CD4-positive, alpha-beta T cell treated with Interleukin-17A for 4 hours (primary cell): ENCODE measurements around the gene FAM110D.

Source experiments
- DNase-seq: peaks from one replicate; pipeline ENCODE4 v3.0.0-alpha.2; 2020; ENCODE audit warnings: mixed read lengths

FAM110D gene

DNA sequence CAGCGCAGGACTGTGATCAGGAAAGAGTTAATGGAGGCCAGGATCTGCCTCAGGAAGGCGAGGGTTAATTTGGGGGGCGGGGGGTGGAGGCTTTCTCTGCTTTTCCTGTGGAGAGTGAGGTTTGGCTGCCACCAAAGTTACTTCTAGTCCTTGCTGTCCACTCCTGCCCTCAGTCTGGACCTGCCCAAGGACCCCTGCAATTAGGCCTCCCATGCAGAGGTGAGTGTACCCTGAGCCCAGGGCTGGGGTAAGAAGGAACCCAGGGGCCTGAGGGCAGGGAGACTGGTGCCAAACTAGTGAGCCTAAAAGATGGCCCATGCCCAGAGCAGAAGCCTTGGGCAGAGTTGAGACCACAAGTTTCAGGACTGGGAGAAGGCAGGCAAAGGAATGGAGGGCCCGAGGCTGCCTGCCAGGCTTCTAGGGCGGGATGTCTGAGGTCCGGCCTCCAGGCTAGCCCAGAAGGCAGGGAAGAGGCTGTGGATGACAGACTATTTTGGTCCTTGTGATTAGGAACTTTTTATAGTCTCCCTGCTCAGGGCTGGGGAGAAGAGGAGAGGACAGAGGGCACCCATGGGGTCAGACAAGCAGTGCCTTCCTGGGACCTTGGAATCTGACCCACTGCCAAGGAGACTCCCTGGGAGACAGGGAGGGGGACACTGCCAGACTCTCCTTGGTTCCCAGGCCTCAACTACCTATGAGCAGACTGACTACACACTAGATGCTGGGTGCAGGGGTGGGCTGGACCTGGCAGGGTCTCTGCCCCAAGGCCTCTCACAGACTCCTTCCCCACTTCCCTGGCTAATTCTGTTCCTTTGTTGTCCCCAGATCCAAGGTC, at the start of gene FAM110D:
TSS of gene FAM110D (plus strand) at position 172 of the 835 bp plus-strand sequence. CDS start 2,213 bp downstream, outside the sequence.
- DNase-seq = no peak

DNA sequence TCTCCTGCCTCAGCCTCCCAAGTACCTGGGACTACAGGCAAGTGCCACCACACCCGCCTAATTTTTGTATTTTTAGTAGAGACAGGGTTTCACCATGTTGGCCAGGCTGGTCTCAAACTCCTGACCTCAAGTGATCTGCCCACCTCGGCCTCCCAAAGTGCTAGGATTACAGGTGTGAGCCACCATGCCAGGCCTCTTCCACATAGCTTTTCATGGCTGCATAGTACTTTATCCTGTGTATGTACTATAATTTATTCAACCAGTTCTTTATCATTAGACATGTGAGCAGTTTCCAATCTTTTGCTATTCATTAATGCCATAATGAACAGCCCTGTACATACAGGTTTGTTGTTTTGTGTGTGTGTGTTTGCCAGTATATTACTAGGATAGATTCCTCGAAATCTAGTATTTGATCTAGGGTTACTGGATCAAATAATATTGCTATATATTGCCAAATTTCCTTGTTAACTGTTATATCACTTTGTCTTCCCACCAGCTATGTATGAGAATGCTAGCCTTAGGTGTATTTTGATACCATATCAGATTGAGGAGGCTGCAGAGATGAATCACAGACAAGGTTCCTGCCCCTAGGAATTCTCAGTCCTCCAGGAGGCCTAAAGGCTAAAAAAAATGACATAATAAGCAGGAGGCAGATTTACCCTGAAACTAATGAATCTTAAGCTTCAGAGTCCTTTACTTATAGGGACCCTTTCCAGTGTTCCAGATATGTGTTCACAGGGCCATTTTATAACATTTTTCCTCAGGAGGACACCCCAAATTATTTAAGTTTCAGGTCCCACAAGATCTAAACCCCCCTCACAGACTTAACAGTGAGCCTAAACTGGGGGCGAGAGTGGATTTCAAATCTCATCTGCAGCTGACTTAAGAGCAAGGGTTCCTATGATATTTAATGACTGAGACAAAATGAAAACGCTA, 49.4 kb upstream of the FAM110D start:
- DNase-seq = no peak

DNA sequence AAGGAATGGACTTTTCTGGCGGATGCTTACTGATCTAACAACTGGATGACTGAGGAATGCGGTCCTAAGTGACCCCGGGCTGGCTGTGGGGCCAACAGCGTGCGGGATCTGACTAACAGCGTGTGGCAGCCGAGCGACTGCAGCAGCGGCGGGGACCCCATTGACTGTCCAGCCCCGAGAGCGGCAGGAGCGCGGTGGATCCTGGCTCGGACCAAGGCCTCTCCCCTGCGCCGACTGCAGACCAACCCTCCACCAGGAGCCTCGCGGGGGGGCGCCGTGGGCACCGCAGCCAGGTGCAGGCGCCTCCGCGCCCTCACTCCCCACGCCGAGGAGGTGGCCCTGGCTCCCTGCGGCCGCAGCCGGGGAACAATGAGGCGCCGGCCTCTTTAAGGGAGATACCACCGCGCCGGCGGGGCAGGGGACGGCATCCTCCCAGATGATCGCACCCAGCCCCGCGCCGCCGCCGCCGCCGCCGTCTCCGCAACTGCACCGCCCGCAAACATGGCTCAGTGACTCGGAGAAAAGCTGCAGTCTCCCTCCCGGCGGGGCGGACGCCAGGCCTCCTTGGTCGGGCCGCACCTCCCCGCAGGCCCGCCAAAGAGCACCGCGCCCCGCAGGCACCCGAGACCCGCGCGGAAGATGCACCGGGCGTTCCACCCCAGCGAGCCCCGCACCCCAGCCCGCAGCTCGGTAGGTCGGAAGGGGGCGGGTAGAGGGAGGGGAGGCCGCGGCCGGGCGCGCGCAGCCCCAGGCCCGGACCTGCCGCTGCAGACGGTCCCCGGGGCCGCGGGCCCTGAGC, 47.9 kb upstream of the FAM110D start:
- DNase-seq = peak; percentile 82

DNA sequence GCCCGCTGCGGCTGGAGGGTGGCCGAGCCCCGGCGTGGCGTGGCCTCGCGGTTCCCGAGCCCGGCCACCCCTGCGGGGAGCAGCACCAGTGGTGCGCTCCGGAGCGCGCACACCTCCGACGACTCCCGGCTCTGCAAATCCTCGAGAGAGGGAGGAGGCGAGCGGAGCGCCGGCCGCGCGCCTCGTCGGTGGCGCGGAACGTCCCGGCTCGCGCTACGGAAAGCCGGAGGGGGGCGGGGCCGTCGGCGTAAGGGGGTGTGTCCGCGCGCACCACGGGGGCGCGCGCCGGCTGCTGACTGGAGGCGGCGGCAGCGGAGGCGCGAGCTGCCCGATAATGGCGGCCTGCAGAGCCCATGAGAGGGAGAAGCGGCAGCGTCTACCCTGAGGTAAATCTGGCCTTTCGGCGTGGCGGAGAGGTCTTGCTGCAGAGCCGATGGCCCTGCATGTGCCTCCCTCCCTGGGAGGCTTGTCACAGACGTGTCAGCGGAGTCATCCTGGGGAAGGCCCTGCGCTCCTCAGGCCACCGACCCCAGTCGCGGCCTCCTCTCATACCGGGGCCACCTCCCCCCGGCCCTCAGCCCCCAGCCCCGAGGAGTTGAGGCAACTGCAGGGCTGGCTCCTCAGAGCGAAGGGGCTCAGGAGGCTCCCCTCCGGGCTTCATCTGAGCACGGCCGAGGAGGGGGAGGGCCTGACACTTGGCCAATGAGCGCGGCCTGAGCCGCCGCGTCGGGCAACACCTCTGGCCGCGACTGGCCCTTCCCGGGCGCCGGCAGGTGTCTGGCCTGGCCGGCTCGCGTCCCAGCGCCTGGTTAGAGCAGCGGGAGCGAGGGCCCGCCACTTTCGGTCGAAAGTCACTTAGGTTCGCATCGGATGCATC, 47.1 kb upstream of the FAM110D start, which contains the start of gene PDIK1L:
TSS of gene PDIK1L (plus strand) at position 295 of the 877 bp plus-strand sequence. CDS start 2,485 bp downstream, outside the sequence.
- DNase-seq = peak; percentile 95

DNA sequence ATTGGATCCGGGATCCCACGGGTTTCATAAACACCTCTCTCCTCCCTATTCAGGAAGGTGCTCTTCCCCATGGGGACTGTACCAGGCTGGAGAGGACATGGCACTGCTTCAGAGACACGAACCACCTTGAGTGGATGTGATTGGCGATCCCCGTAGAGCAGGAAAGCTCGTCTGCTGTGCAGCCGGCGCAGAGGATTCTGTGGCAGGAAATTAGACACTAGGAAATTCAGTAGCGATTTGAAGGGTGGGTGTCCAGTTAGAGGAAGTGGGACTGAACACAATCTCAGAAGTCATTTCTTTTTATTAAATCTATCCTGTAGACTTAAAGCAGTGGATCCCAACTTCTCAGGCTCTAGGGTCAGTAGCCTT, 46.5 kb upstream of the FAM110D start:
- peak; percentile 28 for DNase-seq

DNA sequence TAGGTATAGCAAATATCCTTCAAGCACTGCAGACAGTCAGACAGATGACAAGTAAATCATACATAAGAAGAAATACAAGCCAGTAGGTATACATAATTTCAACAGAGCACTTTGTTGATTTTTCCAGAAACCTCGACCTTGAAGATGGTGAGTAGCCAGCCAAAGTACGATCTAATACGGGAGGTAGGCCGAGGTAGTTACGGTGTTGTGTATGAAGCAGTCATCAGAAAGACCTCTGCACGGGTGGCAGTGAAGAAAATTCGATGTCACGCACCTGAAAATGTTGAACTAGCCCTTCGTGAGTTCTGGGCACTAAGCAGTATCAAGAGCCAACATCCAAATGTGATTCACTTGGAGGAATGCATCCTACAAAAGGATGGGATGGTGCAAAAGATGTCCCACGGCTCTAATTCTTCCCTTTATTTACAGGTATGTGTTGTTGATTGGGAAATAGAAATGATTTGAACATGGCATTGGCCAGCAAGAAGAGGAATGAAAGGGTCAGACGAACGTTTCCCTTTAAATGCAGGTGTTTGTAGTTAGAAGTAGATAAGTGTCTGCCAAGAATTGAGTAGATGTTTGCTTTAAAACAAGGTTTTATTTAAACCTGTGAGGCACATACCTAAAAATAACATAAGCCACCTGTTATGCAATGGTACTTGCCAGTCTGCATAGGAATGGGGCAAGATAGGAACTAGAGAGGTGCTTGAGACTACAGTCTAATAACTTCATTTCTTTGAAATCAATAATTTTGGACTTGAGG, 44.5 kb upstream of the FAM110D start:
- no peak for DNase-seq

DNA sequence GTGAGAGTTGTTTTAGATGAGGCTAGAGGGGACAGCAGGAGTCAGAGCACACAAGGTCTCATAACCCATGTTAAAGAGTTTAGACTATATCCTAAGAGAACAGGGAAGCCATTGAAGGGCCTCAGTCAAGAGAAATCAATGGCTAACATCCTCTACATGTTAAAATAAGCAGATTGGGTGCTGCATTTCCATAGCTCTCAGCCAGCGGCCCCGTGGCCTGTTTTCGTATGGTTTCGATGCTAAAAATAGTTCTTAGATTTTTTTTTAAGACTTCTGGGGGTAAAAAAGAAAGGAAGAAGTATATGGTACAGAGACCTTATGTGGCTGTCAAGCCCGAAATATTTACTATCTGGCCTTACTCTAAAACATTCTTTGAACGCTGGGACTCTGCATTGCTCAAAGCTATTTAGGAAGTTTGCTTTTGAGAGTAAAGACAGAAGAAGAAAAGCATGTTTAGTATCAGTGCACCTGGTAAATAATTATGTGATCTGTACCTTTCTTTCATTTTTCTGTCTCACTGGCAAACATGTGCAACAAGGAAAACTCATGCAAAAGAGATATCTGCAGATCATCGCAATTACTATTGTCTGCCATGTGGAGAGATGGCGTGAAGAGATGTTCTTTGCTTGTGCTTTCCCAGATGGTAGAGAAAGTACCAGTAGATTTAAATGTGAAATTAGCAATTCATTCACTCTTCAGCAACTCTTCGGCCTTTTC, 38.8 kb upstream of the FAM110D start:
- no peak for DNase-seq

DNA sequence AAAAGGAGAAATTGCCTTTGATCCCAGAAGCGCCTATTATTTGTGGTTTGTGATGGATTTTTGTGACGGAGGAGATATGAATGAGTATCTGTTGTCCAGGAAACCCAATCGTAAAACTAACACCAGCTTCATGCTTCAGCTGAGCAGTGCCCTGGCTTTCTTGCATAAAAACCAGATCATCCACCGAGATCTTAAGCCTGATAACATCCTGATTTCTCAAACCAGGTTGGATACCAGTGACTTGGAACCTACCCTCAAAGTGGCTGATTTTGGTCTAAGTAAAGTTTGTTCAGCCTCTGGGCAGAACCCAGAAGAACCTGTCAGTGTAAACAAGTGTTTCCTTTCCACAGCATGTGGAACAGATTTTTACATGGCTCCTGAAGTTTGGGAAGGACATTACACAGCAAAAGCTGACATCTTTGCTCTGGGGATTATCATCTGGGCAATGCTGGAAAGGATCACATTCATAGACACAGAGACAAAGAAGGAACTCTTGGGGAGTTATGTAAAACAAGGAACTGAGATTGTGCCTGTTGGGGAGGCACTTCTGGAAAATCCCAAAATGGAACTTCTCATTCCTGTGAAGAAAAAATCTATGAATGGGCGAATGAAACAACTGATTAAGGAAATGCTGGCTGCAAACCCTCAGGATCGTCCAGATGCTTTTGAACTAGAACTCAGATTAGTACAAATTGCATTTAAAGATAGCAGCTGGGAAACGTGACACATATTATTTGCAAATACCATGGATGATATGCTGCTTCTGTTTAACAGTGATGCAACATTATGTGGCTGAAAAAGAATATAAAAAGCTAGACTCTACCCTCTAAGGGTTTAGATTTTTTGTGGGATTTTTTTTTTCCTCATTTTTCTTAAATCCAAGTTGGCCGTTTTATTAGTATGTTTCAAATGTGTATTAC, 36.8 kb upstream of the FAM110D start:
- no peak for DNase-seq

DNA sequence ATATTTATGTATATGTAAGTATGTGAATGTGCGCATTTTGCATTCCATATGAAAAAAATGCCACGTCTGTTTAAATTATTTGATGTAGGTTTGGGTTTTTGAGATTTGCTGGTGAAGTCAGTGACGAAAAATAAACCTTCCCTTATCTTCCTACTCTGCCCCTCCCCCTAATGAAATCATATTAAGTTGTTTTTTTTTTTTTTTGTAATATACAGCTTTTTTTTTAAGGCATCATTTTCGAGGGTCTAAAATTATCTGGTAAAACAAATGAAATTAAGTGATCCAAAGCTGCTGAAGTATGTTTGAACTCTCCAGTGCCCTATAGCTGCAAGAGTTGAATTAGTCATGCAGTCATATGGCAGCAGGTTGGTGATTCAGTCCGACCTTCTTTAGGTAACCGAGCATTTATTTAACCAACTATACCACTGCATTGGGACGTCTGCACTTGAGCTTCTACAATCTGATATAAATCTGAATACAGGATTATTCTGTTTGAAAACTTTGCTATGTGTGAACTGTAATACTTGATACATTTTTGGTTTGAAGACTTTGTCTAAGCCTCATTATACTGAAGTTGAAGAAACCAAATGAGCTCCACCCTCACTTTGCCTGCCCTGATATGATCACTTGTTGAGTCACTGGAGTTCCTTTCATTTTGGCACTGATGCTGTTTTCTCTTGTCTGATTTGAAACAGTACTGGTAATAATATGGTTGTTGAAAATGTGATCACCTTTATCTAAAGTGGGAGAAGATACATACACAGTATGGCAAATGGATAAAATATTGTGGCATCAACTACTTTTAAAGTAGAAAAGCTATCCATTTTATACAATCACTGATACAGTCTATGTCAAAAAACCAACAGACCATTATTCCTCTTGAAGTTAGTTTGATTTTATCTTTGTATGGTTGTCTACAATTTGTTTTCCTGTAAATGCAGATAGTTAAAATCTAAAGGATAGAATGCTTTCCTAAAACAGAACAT, 35.6 kb upstream of the FAM110D start:
- DNase-seq = peak; percentile 32

DNA sequence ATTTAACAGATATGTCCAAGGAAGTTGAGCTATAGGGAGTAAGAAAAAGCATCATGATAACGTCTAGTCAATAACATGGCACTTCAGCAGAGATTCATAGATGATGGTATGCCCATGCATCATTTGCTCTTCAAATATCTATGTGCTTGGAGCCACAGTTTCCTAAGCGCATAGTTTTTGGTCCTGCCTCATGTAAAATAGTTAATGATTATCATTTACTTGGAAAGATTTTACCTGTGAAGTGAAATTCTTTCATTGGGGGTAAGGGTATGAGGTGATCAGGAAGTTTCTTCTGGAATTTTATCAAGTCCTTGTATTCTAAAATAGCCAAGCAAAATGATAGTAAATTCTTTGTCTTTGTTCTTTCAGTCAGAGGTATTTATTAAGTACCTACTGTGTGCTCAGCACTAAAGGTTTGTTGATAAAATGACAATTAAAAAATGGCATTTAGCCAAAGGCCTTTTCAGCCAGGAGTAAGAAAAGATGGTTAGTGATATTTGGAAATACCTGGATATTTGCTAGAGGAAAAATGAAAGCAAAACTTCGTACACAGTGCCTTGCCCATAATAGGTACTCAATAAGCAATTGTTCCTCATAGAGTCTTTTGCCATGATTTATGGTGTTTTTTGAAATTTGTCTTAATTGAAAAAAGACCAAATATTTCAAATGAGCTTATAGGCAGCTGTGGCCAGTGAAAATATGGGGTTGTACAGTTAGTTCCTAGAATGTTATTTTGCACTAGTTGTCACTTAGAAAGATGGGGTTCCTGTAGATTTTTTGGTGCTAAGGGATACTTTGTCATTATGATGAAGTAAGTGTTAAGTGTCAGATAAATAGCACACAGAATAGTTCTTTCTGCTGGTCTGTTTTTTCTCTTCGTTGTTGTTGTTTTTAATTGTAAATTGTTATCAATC, 34.2 kb upstream of the FAM110D start:
- DNase-seq = no peak

DNA sequence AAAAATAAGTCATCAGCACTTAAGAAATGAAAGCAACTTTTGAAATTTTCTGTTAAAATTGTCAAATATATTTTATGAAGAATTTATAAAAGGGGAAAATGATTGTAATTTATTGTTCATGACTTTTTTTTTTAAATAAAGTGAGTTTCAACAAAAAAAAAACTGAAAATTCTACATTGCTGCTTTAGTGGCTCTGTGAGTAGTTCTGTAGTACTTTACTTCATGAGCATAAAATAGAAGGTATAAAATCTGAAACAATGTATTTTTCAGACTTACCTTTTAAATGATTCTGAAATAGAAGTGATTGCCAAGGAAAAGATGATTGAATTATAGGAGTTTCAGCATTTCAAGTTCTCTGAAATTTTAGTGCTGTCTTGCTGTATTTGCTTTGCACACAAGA, 33.5 kb upstream of the FAM110D start:
- DNase-seq = no peak

DNA sequence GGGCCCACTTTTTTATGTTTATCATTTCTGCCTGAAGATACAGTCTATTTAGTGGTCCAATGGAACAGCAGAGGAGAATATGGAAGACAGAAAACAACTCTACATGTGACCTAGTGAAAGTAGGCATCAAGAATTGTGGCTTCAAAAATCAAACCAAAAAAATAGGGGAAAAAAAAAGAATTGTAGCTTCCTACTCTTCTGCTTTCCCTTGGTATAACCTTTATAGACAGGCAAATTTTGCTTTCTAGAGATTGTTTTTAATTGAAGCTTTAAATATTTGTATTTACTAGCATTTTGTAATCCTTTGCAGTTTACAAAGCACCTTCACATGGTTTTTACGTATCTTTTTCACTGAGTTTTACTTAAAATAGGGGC, 32.9 kb upstream of the FAM110D start:
- no peak for DNase-seq

DNA sequence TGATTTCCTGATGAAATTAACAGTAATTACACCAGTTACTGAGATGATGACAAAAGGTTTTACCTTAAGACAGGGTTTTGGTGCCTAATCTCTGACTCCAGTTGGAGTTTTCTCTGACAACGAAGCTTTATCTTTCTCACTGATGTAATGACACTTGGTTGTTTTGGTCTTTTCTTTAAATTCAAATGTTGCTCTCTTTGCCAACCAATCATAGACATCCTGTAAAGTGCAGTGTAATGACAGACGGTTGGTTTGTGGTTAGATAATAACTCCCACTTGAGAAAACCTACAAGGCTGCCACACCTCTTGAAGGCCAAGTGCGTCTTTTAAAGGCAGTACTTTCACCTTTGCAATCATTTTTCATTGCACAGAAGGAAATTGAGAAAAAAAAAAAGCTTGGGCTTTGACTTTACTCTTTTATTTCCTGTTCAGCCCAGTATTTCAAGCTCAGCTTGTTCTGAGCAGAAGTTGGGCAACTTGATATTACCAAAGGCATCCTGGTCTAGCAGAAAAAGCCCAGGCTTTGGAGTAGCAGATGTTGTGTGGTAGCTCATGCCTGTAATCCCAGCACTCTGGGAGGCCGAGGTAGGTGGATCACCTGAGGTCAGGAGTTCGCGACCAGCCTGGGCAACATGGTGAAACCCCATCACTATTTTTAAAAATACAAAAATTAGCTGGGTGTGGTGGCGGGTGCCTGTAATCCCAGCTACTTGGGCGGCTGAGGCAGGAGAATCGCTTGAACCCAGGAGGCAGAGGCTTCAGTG, 32.4 kb upstream of the FAM110D start:
- peak; percentile 64 for DNase-seq

DNA sequence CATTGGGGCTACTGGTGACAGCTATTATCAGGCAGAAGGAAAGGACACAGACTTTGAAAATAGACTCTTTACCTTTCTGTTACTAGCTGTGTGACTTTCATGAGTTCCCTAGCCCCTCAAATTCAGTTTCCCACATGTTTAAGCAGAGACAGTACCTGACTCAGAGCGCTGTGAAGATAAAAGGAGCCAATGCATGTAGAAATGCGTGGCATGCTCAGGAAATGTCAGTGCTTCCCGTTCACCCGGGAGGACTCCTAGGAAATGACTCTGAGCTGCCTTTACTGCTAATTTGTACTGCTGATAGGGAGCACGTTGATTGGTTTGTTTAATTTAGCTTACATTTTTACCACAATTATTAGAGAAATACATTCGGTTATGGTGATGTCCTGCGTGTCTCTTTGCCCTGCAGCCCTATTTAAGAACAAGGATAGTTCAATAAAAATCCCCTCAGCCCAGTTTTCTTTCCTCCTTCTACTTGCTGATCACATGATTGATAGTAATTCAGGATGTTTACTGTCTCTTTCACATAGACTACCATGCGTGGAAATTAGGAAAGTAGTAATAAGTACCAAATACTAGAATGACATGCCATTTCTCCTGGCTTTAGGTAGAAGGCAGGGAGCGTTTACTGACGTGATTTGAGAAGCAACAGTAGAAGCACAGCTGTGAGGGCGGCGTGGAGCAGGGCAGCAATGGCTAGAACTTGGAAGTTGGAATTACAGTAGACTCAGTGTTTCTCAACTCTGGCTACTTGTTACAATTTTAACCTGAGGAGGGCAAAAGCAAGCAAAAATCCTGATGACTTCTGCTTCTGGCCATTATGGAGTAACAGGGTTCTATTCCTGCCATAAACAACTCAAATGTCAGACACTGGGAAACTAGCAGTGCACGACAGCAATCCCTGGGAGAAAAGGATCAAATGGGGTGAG, 31.4 kb upstream of the FAM110D start:
- peak; percentile 46 for DNase-seq

DNA sequence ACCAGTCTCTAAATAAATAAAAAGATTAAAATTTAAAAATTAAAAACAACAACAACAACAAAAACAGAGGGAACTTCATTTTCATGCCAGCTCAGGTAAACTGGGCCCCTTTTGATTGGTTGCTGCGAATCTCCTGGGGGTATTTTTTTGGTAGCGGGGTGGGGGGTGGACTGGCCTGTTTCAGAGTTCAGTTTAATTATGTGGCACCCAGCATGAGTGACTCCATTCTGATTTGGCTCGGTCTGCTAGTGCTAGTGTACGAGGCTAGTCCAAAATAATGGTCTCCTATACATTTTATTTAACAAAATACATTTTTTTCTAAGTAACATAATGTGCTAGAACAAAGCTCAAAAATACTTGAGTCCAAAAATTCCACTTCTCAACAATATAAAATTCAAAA, 29.1 kb upstream of the FAM110D start:
- no peak for DNase-seq
